Measurements from ENCODE around the gene FRMPD2. TPM values are rescaled to one million over a fixed set of nuclear protein-coding genes. Genes with fewer than 3 reads are reported as not detected.
A peak's percentile ranks its signal among the peaks of the same experiment; 100 is the strongest.

Gene FRMPD2
- total and polyA plus RNA-seq, 3 experiments from 2014 or later = not detected

GRCh38 chr10:48306870-48307710, 32.6 kb upstream of the FRMPD2 start:
- Mint-ChIP-seq H3K27me3 (no peaks in the 10 kb centered on the region), H3K4me1 (peaks cover 22 to 51% (median 38%) of the 10 kb centered on the region in 3 donors), H3K36me3 (peaks cover 0 to 2% (median 0%) of the 10 kb centered on the region in 3 donors), H3K27ac (peak overlapping the region; percentile 70 to 93 (median 86)), H3K4me3 (peak overlapping the region; percentile 77 to 91 (median 88)), H3K9me3 (no peaks in the 10 kb centered on the region)
- H3K4me3 ChIP-seq (ENCODE audit: low read length) = peak overlapping the region; percentile 83
- no peaks in the 10 kb centered on the region for H3K36me3 ChIP-seq (ENCODE audit: insufficient read depth, low read length)
- H3K4me1 ChIP-seq (ENCODE audit: insufficient read depth, low read length) = peaks cover 25% of the 10 kb centered on the region
- CTCF ChIA-PET = no interaction called here
- H3K9me3 ChIP-seq (ENCODE audit: low read length) = no peaks in the 10 kb centered on the region
- POLR2A ChIA-PET = no interaction called here
- peak; percentile 71 to 85 (median 80) for DNase-seq
- peak overlapping the region; percentile 64 for H3K27ac ChIP-seq (ENCODE audit: low read depth, low read length)
- H3K27me3 ChIP-seq (ENCODE audit: insufficient read depth, low read length, poor library complexity, severe bottlenecking) = no peaks in the 10 kb centered on the region

GRCh38 chr10:48306265-48306869, 31.9 kb upstream of the FRMPD2 start, which contains the start of gene MAPK8:
Gene MAPK8 (plus strand): TSS chr10:48306677. CDS start chr10:48401661, 94,984 bp downstream.
- H3K27me3 ChIP-seq (ENCODE audit: insufficient read depth, low read length, poor library complexity, severe bottlenecking) = no peaks in the 10 kb centered on the region
- ChIA-PET POLR2A (no interaction called here), CTCF (no interaction called here)
- Mint-ChIP-seq H3K4me1 (peaks cover 15 to 43% (median 31%) of the 10 kb centered on the region in 3 donors), H3K27me3 (no peaks in the 10 kb centered on the region), H3K4me3 (peak within 1 kb of the TSS; percentile 77 to 91 (median 88)), H3K36me3 (peaks cover 0 to 2% (median 0%) of the 10 kb centered on the region in 3 donors), H3K27ac (peak within 1 kb of the TSS; percentile 70 to 93 (median 90)), H3K9me3 (no peaks in the 10 kb centered on the region)
- peak within 1 kb of the TSS; percentile 64 for H3K27ac ChIP-seq (ENCODE audit: low read depth, low read length)
- peaks cover 25% of the 10 kb centered on the region for H3K4me1 ChIP-seq (ENCODE audit: insufficient read depth, low read length)
- H3K36me3 ChIP-seq (ENCODE audit: insufficient read depth, low read length) = no peaks in the 10 kb centered on the region
- peak; percentile 91 to 95 (median 93) for DNase-seq
- no peaks in the 10 kb centered on the region for H3K9me3 ChIP-seq (ENCODE audit: low read length)
- peak within 1 kb of the TSS; percentile 83 for H3K4me3 ChIP-seq (ENCODE audit: low read length)

GRCh38 chr10:48305905-48306264, 31.4 kb upstream of the FRMPD2 start:
- Histone ChIP-seq H3K4me1 (ENCODE audit: insufficient read depth, low read length) (peaks cover 25% of the 10 kb centered on the region), H3K27me3 (ENCODE audit: insufficient read depth, low read length, poor library complexity, severe bottlenecking) (no peaks in the 10 kb centered on the region), H3K9me3 (ENCODE audit: low read length) (no peaks in the 10 kb centered on the region), H3K4me3 (ENCODE audit: low read length) (peak overlapping the region; percentile 40), H3K27ac (ENCODE audit: low read depth, low read length) (peak overlapping the region; percentile 21), H3K36me3 (ENCODE audit: insufficient read depth, low read length) (no peaks in the 10 kb centered on the region)
- DNase-seq = no peak
- ChIA-PET CTCF (no interaction called here), POLR2A (no interaction called here)
- H3K4me1 Mint-ChIP-seq = peaks cover 15 to 40% (median 26%) of the 10 kb centered on the region in 3 donors
- H3K4me3 Mint-ChIP-seq = peak overlapping the region; percentile 75 to 91 (median 83)
- peak overlapping the region; percentile 19 to 91 (median 89) for H3K27ac Mint-ChIP-seq
- no peaks in the 10 kb centered on the region for H3K27me3 Mint-ChIP-seq
- peaks cover 0 to 2% (median 0%) of the 10 kb centered on the region in 3 donors for H3K36me3 Mint-ChIP-seq
- H3K9me3 Mint-ChIP-seq = no peaks in the 10 kb centered on the region

- H3K4me3 Mint-ChIP-seq = no peak overlapping the region
- H3K36me3 ChIP-seq (ENCODE audit: insufficient read depth, low read length) = no peaks in the 10 kb centered on the region
- peaks cover 11% of the 10 kb centered on the region for H3K4me1 ChIP-seq (ENCODE audit: insufficient read depth, low read length)
- H3K27ac ChIP-seq (ENCODE audit: low read depth, low read length) = no peak overlapping the region
- no peaks in the 10 kb centered on the region for H3K9me3 Mint-ChIP-seq
- no peak overlapping the region for H3K27ac Mint-ChIP-seq
- H3K9me3 ChIP-seq (ENCODE audit: low read length) = no peaks in the 10 kb centered on the region
- no peaks in the 10 kb centered on the region for H3K27me3 ChIP-seq (ENCODE audit: insufficient read depth, low read length, poor library complexity, severe bottlenecking)
- H3K27me3 Mint-ChIP-seq = no peaks in the 10 kb centered on the region
- ChIA-PET CTCF (no interaction called here), POLR2A (no interaction called here)
- no peak for DNase-seq
- H3K36me3 Mint-ChIP-seq = peaks cover 0 to 2% (median 0%) of the 10 kb centered on the region in 3 donors
- H3K4me1 Mint-ChIP-seq = peaks cover 7 to 15% (median 8%) of the 10 kb centered on the region in 3 donors
- H3K4me3 ChIP-seq (ENCODE audit: low read length) = no peak overlapping the region
These were observed 28.3 kb upstream of the FRMPD2 start for GRCh38 chr10:48302515-48303476.

GRCh38 chr10:48300556-48300955, 26.1 kb upstream of the FRMPD2 start:
- H3K27me3 ChIP-seq (ENCODE audit: insufficient read depth, low read length, poor library complexity, severe bottlenecking) = no peaks in the 10 kb centered on the region
- H3K9me3 ChIP-seq (ENCODE audit: low read length) = no peaks in the 10 kb centered on the region
- Mint-ChIP-seq H3K4me3 (no peak overlapping the region), H3K36me3 (no peaks in the 10 kb centered on the region), H3K4me1 (peaks cover 0 to 4% (median 0%) of the 10 kb centered on the region in 3 donors), H3K27ac (no peak overlapping the region), H3K27me3 (no peaks in the 10 kb centered on the region), H3K9me3 (no peaks in the 10 kb centered on the region)
- POLR2A ChIA-PET = no interaction called here
- H3K4me1 ChIP-seq (ENCODE audit: insufficient read depth, low read length) = no peaks in the 10 kb centered on the region
- no peak overlapping the region for H3K27ac ChIP-seq (ENCODE audit: low read depth, low read length)
- H3K36me3 ChIP-seq (ENCODE audit: insufficient read depth, low read length) = no peaks in the 10 kb centered on the region
- no peak for DNase-seq
- H3K4me3 ChIP-seq (ENCODE audit: low read length) = no peak overlapping the region
- CTCF ChIA-PET = interaction anchor here (1.2 kb wide), 1 partner anchor 10 kb away, joined by 3 read pairs; no protein-coding TSS in a partner anchor

GRCh38 chr10:48299692-48300091, 25.2 kb upstream of the FRMPD2 start:
- no peaks in the 10 kb centered on the region for H3K36me3 Mint-ChIP-seq
- Histone ChIP-seq H3K9me3 (ENCODE audit: low read length) (no peaks in the 10 kb centered on the region), H3K4me3 (ENCODE audit: low read length) (no peak overlapping the region), H3K27me3 (ENCODE audit: insufficient read depth, low read length, poor library complexity, severe bottlenecking) (no peaks in the 10 kb centered on the region), H3K4me1 (ENCODE audit: insufficient read depth, low read length) (no peaks in the 10 kb centered on the region), H3K36me3 (ENCODE audit: insufficient read depth, low read length) (no peaks in the 10 kb centered on the region), H3K27ac (ENCODE audit: low read depth, low read length) (no peak overlapping the region)
- H3K4me1 Mint-ChIP-seq = no peaks in the 10 kb centered on the region
- no peaks in the 10 kb centered on the region for H3K27me3 Mint-ChIP-seq
- H3K27ac Mint-ChIP-seq = no peak overlapping the region
- ChIA-PET POLR2A (no interaction called here), CTCF (interaction anchor here (1.2 kb wide), 1 partner anchor 9 kb away, joined by 3 read pairs; no protein-coding TSS in a partner anchor)
- H3K9me3 Mint-ChIP-seq = no peaks in the 10 kb centered on the region
- no peak overlapping the region for H3K4me3 Mint-ChIP-seq
- DNase-seq = no peak

GRCh38 chr10:48299066-48299465, 24.6 kb upstream of the FRMPD2 start:
- no peak overlapping the region for H3K27ac Mint-ChIP-seq
- H3K27me3 ChIP-seq (ENCODE audit: insufficient read depth, low read length, poor library complexity, severe bottlenecking) = no peaks in the 10 kb centered on the region
- no peaks in the 10 kb centered on the region for H3K36me3 ChIP-seq (ENCODE audit: insufficient read depth, low read length)
- H3K4me3 ChIP-seq (ENCODE audit: low read length) = no peak overlapping the region
- no peaks in the 10 kb centered on the region for H3K36me3 Mint-ChIP-seq
- no peak overlapping the region for H3K4me3 Mint-ChIP-seq
- no peaks in the 10 kb centered on the region for H3K27me3 Mint-ChIP-seq
- no peaks in the 10 kb centered on the region for H3K9me3 Mint-ChIP-seq
- no peaks in the 10 kb centered on the region for H3K4me1 ChIP-seq (ENCODE audit: insufficient read depth, low read length)
- CTCF ChIA-PET = no interaction called here
- POLR2A ChIA-PET = no interaction called here
- no peak overlapping the region for H3K27ac ChIP-seq (ENCODE audit: low read depth, low read length)
- no peaks in the 10 kb centered on the region for H3K4me1 Mint-ChIP-seq
- H3K9me3 ChIP-seq (ENCODE audit: low read length) = no peaks in the 10 kb centered on the region
- DNase-seq = no peak
